GM19455 (cell line): ENCODE results near the gene EXOC2.

Source experiments
- ATAC-seq: cut with Tn5 transposase; IDR thresholded peaks from one replicate; pipeline ENCODE4 v1.9.1; 2021; ENCODE audit not compliant: unreplicated experiment

Gene EXOC2

GRCh38 chr6:692858-693722 is at the start of gene EXOC2:
Gene EXOC2, minus strand, starts transcription at chr6:693139. Its CDS starts 55,321 bp downstream, at chr6:637818.
- peak; percentile 87 for ATAC-seq

- no peak for ATAC-seq
Measured at GRCh38 chr6:741410-742339, 48.7 kb upstream of the EXOC2 start.

- no peak for ATAC-seq
Measured at GRCh38 chr6:736657-737446, 43.9 kb upstream of the EXOC2 start.

- ATAC-seq = no peak
Measured at GRCh38 chr6:733431-734219, 40.7 kb upstream of the EXOC2 start.

GRCh38 chr6:731924-732323 is 39.0 kb upstream of the EXOC2 start:
- no peak for ATAC-seq

- no peak for ATAC-seq
Measured at GRCh38 chr6:729606-730320, 36.8 kb upstream of the EXOC2 start.

- ATAC-seq = no peak
Measured at GRCh38 chr6:727856-728255, 34.9 kb upstream of the EXOC2 start.

GRCh38 chr6:723540-723939 is 30.6 kb upstream of the EXOC2 start:
- no peak for ATAC-seq

- no peak for ATAC-seq
Measured at GRCh38 chr6:722608-723007, 29.7 kb upstream of the EXOC2 start.

- ATAC-seq = peak; percentile 63
Measured at GRCh38 chr6:722077-722524, 29.2 kb upstream of the EXOC2 start.

- ATAC-seq = no peak
Measured at GRCh38 chr6:718345-718744, 25.4 kb upstream of the EXOC2 start.

- ATAC-seq = no peak
Measured at GRCh38 chr6:717135-717534, 24.2 kb upstream of the EXOC2 start.

- ATAC-seq = no peak
Measured at GRCh38 chr6:715709-716491, 23.0 kb upstream of the EXOC2 start.

GRCh38 chr6:714100-714499 is 21.2 kb upstream of the EXOC2 start:
- no peak for ATAC-seq

- no peak for ATAC-seq
Measured at GRCh38 chr6:713351-713750, 20.4 kb upstream of the EXOC2 start.

- ATAC-seq = no peak
Measured at GRCh38 chr6:712805-713204, 19.9 kb upstream of the EXOC2 start.

GRCh38 chr6:711925-712324 is 19.0 kb upstream of the EXOC2 start:
- ATAC-seq = no peak
